Colonic mucosa (tissue), 4 donors: ENCODE results near the gene ZNFX1. TPM values are rescaled to one million over a fixed set of nuclear protein-coding genes. Genes with fewer than 3 reads are reported as not detected.

Experiments used
- DNase-seq: peaks from one replicate; pipeline ENCODE4 v3.0.0-alpha.2; 2020
- H3K27ac ChIP-seq: fragments of 200-600 bp; one replicate; pipeline ENCODE4 v1.8.0; 2021
- H3K27me3 ChIP-seq: fragments of 200-600 bp; one replicate; pipeline ENCODE4 v1.8.0; 2021
- H3K36me3 ChIP-seq: fragments of 200-600 bp; one replicate; pipeline ENCODE4 v1.8.0; 2021
- H3K4me1 ChIP-seq: fragments of 200-600 bp; one replicate; pipeline ENCODE4 v1.8.0; 2021; ENCODE audit warnings: mild to moderate bottlenecking
- H3K4me3 ChIP-seq: fragments of 200-600 bp; one replicate; pipeline ENCODE4 v1.8.0; 2021
- H3K9ac ChIP-seq, 2 donors: one replicate each; pipeline ENCODE4 v1.7.0; 2013; ENCODE audit warnings: control low read depth in 2 of 2, low read depth in 2 of 2, low read length in 2 of 2
- H3K9me3 ChIP-seq: fragments of 200-600 bp; one replicate; pipeline ENCODE4 v1.8.0; 2021
- CTCF ChIP-seq: fragments of 200-600 bp; IDR thresholded peaks from one replicate; pipeline ENCODE4 v1.8.0; 2022; ENCODE audit warnings: antibody characterized with exemption, mild to moderate bottlenecking
- intact Hi-C: fragments of 100-400 bp; cut with DNase I; formaldehyde crosslinking; loops from one replicate; pipeline ENCODE4 v1.14.1; 2022
- total RNA-seq, 2 donors: library from RNA; stranded (reverse); fragmentation: NEBNext Ultra II Directional in 1 of 2; extraction: Animal tissue kit (Norgen Biotek cat#: 25700) in 1 of 2; gene quantifications; one replicate each; pipeline ENCODE4 v1.2.1, GENCODE V29; 2021
- donor health status: healthy.
- donor health status: DM: no; HTN: no; CAD: no.
- donor health status: DM: no; HTN: no; CAD: no.

ZNFX1 gene
- total RNA-seq, 2 donors from 2014 or later: 22.7 to 26.7 TPM

- no peaks in the 10 kb centered on the region for H3K9me3 ChIP-seq
- H3K4me1 ChIP-seq: no peaks in the 10 kb centered on the region
- no peak for TF ChIP-seq CTCF
- H3K9ac ChIP-seq: no peak overlapping the region
- H3K27me3 ChIP-seq: no peaks in the 10 kb centered on the region
- H3K27ac ChIP-seq: no peak overlapping the region
- no peak for DNase-seq
- peaks cover 36% of the 10 kb centered on the region for H3K36me3 ChIP-seq
- intact Hi-C loops: no loop called here
- no peak overlapping the region for H3K4me3 ChIP-seq
Measured at GRCh38 chr20:49231471-49231870, 46.4 kb downstream of the ZNFX1 start.

GRCh38 chr20:49230561-49231133, 47.2 kb downstream of the ZNFX1 start:
- intact Hi-C loops: no loop called here
- H3K27ac ChIP-seq: no peak overlapping the region
- H3K9ac ChIP-seq: no peak overlapping the region
- H3K4me1 ChIP-seq: no peaks in the 10 kb centered on the region
- peaks cover 39% of the 10 kb centered on the region for H3K36me3 ChIP-seq
- no peaks in the 10 kb centered on the region for H3K9me3 ChIP-seq
- no peaks in the 10 kb centered on the region for H3K27me3 ChIP-seq
- no peak for TF ChIP-seq CTCF
- no peak overlapping the region for H3K4me3 ChIP-seq
- peak; percentile 24 for DNase-seq

GRCh38 chr20:49230021-49230420, 47.8 kb downstream of the ZNFX1 start:
- Histone ChIP-seq H3K4me1 (no peaks in the 10 kb centered on the region), H3K9ac (no peak overlapping the region), H3K4me3 (no peak overlapping the region), H3K36me3 (peaks cover 40% of the 10 kb centered on the region), H3K27ac (no peak overlapping the region), H3K9me3 (no peaks in the 10 kb centered on the region), H3K27me3 (no peaks in the 10 kb centered on the region)
- intact Hi-C loops: no loop called here
- TF ChIP-seq CTCF: no peak
- DNase-seq: no peak

- DNase-seq: no peak
- Histone ChIP-seq H3K4me3 (no peak overlapping the region), H3K27me3 (no peaks in the 10 kb centered on the region), H3K27ac (no peak overlapping the region), H3K4me1 (no peaks in the 10 kb centered on the region), H3K9ac (no peak overlapping the region), H3K9me3 (no peaks in the 10 kb centered on the region), H3K36me3 (peaks cover 40% of the 10 kb centered on the region)
- no peak for TF ChIP-seq CTCF
- intact Hi-C loops: no loop called here
Measured at GRCh38 chr20:49229381-49229780, 48.5 kb downstream of the ZNFX1 start.

- TF ChIP-seq CTCF: no peak
Measured at GRCh38 chr20:49228676-49229075, 49.2 kb downstream of the ZNFX1 start.

More at GRCh38 chr20:49228676-49229075, 49.2 kb downstream of the ZNFX1 start:
- intact Hi-C loops: no loop called here
- Histone ChIP-seq H3K9ac (no peak overlapping the region), H3K4me1 (no peaks in the 10 kb centered on the region), H3K27ac (no peak overlapping the region), H3K9me3 (no peaks in the 10 kb centered on the region), H3K27me3 (no peaks in the 10 kb centered on the region), H3K4me3 (no peak overlapping the region), H3K36me3 (peaks cover 41% of the 10 kb centered on the region)
- no peak for DNase-seq
